Fibroblast of lung (primary cell): ENCODE data around the gene RDH5.

Source experiments
- CTCF ChIP-seq, 2 donors: IDR thresholded peaks in 1 of 2; conservative IDR thresholded peaks in 1 of 2; 1 replicate in 1 of 2; 2 replicates in 1 of 2; pipeline ENCODE4 v1.5.1; 2011 to 2012; ENCODE audit warnings: low read length in 2 of 2, control low read depth in 1 of 2, inconsistent platforms in 1 of 2, low read depth in 1 of 2, mild to moderate bottlenecking in 1 of 2
- EZH2 ChIP-seq: IDR thresholded peaks from 2 replicates; pipeline ENCODE4 v1.5.1; 2012; ENCODE audit warnings: low read length, control low read depth, mild to moderate bottlenecking; ENCODE audit errors: missing control alignments

- no peak for TF ChIP-seq CTCF (conservative IDR thresholded peaks at IDR 0.05 in 1 of 2, IDR thresholded peaks at IDR 0.05 in 1 of 2; ENCODE audit: low read depth in 1 of 2, low read length in 2 of 2)
- no peak for TF ChIP-seq EZH2
Measured at GRCh38 chr12:55697686-55698085, 22.5 kb upstream of the RDH5 start.
